Heart left ventricle (tissue), 16 donors: ENCODE measurements around the gene RIPOR1. TPM values are rescaled to one million over a fixed set of nuclear protein-coding genes. Genes with fewer than 3 reads are reported as not detected.
A peak's percentile ranks its signal among the peaks of the same experiment; 100 is the strongest.
"Not testable (repeated sequence)": the region's sequence is repeated elsewhere in the genome, so short reads cannot be mapped to it uniquely, and the experiment has no call there.

Experiments
- ATAC-seq, 4 donors: fragments of 200-7000 bp; cut with Tn5 transposase; one replicate each; pipeline ENCODE4 v1.9.1; 2020 to 2022; ENCODE audit warnings: moderate library complexity in 4 of 4, mild to moderate bottlenecking in 3 of 4, moderate number of reproducible peaks in 1 of 4
- DNase-seq, 5 donors: peaks; one replicate each; pipeline ENCODE4 v3.0.0-alpha.2; 2020
- H3K27ac ChIP-seq, 12 donors: fragments of 200-600 bp; sonication (generic) in 4 of 12; one replicate each; pipeline versions ENCODE4 v1.5.0 to v1.8.0; 2016 to 2022; ENCODE audit warnings: mild to moderate bottlenecking in 2 of 12
- H3K27me3 ChIP-seq, 9 donors: fragments of 200-600 bp; sonication (generic) in 2 of 9; one replicate each; pipeline versions ENCODE4 v1.5.1 to v1.8.0; 2016 to 2022; ENCODE audit warnings: mild to moderate bottlenecking in 3 of 9
- H3K36me3 ChIP-seq, 9 donors: fragments of 200-600 bp; sonication (generic) in 2 of 9; one replicate each; pipeline versions ENCODE4 v1.5.0 to v1.8.0; 2018 to 2022; ENCODE audit warnings: mild to moderate bottlenecking in 2 of 9
- H3K4me1 ChIP-seq, 12 donors: fragments of 200-600 bp; sonication (generic) in 4 of 12; one replicate each; pipeline versions ENCODE4 v1.5.0 to v1.8.0; 2016 to 2022; ENCODE audit warnings: mild to moderate bottlenecking in 3 of 12
- H3K4me3 ChIP-seq, 12 donors: fragments of 200-600 bp; sonication (generic) in 4 of 12; one replicate each; pipeline versions ENCODE4 v1.5.0 to v1.8.0; 2017 to 2022; ENCODE audit warnings: mild to moderate bottlenecking in 9 of 12, moderate library complexity in 4 of 12
- H3K9me3 ChIP-seq, 12 donors: fragments of 200-600 bp; sonication (generic) in 4 of 12; one replicate each; pipeline versions ENCODE4 v1.5.0 to v1.8.0; 2016 to 2022; ENCODE audit warnings: mild to moderate bottlenecking in 1 of 12
- CTCF ChIP-seq, 12 donors: fragments of 200-600 bp; sonication (generic) in 4 of 12; IDR thresholded peaks; one replicate each; pipeline versions ENCODE4 v1.5.0 to v1.8.0; 2018 to 2022; ENCODE audit warnings: antibody characterized with exemption in 12 of 12, mild to moderate bottlenecking in 5 of 12
- POLR2A ChIP-seq, 2 donors: fragments of 450-650 bp; IDR thresholded peaks; one replicate each; pipeline ENCODE4 v1.6.1; 2017; ENCODE audit warnings: antibody characterized with exemption in 2 of 2, mild to moderate bottlenecking in 2 of 2, moderate library complexity in 2 of 2
- WGBS, 4 donors: extraction: QIAGEN DNeasy Blood & Tissue Kit in 2 of 4; methylation state at CpG; one replicate each; pipeline versions ENCODE4 v1.1.5 to v1.1.7; 2013 to 2018; 5-methylcytosine and 5-hydroxymethylcytosine counted together
- intact Hi-C, 10 donors: fragments of 100-400 bp; cut with DNase I; formaldehyde crosslinking; loops; one replicate each; pipeline versions ENCODE4 v1.11.1 to v1.14.2; 2022
- polyA plus RNA-seq, 2 donors: library from polyadenylated mRNA; stranded (reverse); fragments of 200-250 nt; gene quantifications; one replicate each; pipeline ENCODE4 v1.2.3, GENCODE V29; 2013
- total RNA-seq, 9 donors: library from RNA; depleted of rRNA in 2 of 9; stranded (reverse); fragments of >200 nt in 2 of 9; fragmentation: NEBNext Ultra II Directional in 3 of 9; extraction: Animal tissue kit (Norgen Biotek cat#: 25700) in 3 of 9; gene quantifications; one replicate each; pipeline versions ENCODE4 v1.1.0 to v1.2.4, GENCODE V29; 2016 to 2023
- donor health status: ischemic (EF 13 %, LVEDD 7.1; RV severe dilation, severe dysfunction).
- donor health status: healthy with polysubstance abuse.
- donor health status: DM: no; HTN: yes; CAD: no.
- donor health status: DM: no; HTN: no; CAD: no.
- donor health status: ischemic (EF 25% LVEDD 6.9; RV normal size, moderate dysfunction).
- donor health status: ischemic (EF 25% LVEDD 5.7; RV mildly dilated, moderate dysfunction).
- donor health status: healthy.
- donor health status: DM: yes; HTN: yes; CAD: no.
- donor health status: ischemic (EF 35%, LVEDD 5.7; RV mildly dilated, moderate dysfunction).
- donor health status: nonischemic (EF 11% LVEDD 7.7; RV severe dilation, severe dysfunction).
- donor health status: DM: yes; HTN: yes; CAD: no.
- donor health status: PGD.
- donor health status: ischemic (EF 29% LVEDD 5.4; RV normal size, mild dysfunction).
- donor health status: nonischemic (EF 23%, LVEDD 6.1; RV moderate dilation, normal function).

The RIPOR1 gene
- total and polyA plus RNA-seq, 11 donors, result 40.7 to 156 (median 65.2) TPM

DNA sequence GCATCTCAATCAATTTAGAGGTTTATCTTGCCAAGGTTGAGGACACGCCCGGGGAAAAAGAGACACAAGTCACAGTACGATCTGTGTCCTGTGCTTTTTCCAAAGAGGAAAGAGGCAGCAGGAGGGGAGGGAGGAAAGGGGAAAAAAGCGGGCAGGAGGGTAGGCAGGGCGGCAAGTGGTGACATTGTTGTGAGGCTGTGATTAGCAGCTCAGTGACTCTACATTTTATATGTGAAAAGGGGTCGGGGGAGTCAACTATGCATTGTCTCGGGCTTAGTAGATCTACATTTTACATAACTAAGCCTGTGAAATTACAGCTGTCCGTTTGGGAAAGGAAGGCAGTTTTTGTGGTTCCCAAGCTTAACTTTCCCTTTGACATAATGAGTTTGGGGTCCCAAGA is 22.2 kb upstream of the RIPOR1 start:
- 63 to 73% (median 69%) methylated on average over 8 of the region's 8 CpGs for WGBS, 4 donors
- DNase-seq, result no peak
- TF ChIP-seq CTCF (IDR thresholded peaks at IDR 0.05) (no peak), POLR2A (IDR thresholded peaks at IDR 0.05) (no peak)
- Histone ChIP-seq H3K27me3 (no peaks in the 10 kb centered on the region), H3K27ac (peak overlapping the region in 1 of 12 donors; percentile 76), H3K4me1 (peaks cover 0 to 32% (median 4%) of the 10 kb centered on the region in 12 donors), H3K36me3 (peaks cover 0 to 4% (median 0%) of the 10 kb centered on the region in 9 donors), H3K9me3 (no peaks in the 10 kb centered on the region), H3K4me3 (no peak overlapping the region)
- no peak for ATAC-seq
- intact Hi-C loops, result no loop called here

- intact Hi-C loops, result no loop called here
- H3K27me3 ChIP-seq, result no peaks in the 10 kb centered on the region
Observed at GRCh38 chr16:67509016-67509415, 19.6 kb upstream of the RIPOR1 start.

GRCh38 chr16:67513892-67514291 is 14.7 kb upstream of the RIPOR1 start:
- H3K4me1 ChIP-seq, result peaks cover 0 to 26% (median 0%) of the 10 kb centered on the region in 12 donors

More at GRCh38 chr16:67509016-67509415, 19.6 kb upstream of the RIPOR1 start:
- H3K27ac ChIP-seq, result no peak overlapping the region
- no peaks in the 10 kb centered on the region for H3K9me3 ChIP-seq
- ATAC-seq (no peak), DNase-seq (no peak)
- WGBS, 4 donors, result 85 to 98% (median 92%) methylated on average over 4 of the region's 4 CpGs
- TF ChIP-seq POLR2A (IDR thresholded peaks at IDR 0.05) (no peak), CTCF (IDR thresholded peaks at IDR 0.05) (no peak)
- H3K4me1 ChIP-seq, result peaks cover 0 to 28% (median 4%) of the 10 kb centered on the region in 12 donors
- H3K4me3 ChIP-seq, result no peak overlapping the region
- H3K36me3 ChIP-seq, result peaks cover 0 to 4% (median 0%) of the 10 kb centered on the region in 9 donors

GRCh38 chr16:67514382-67514828 is 14.2 kb upstream of the RIPOR1 start:
- H3K27me3 ChIP-seq, result no peaks in the 10 kb centered on the region
- DNase-seq, result peak; percentile 77 to 90 (median 80)
- 10 to 14% (median 11%) methylated on average over 8 of the region's 8 CpGs for WGBS, 4 donors
- peak; percentile 59 to 83 (median 72) for TF ChIP-seq CTCF (IDR thresholded peaks at IDR 0.05)
- no peak for TF ChIP-seq POLR2A (IDR thresholded peaks at IDR 0.05)
- intact Hi-C loops, result loop anchor here in 7 of 10 donors (1.0 to 10.0 kb wide), 6 partner anchors 18 to 300 kb away; no protein-coding TSS in a partner anchor
- H3K9me3 ChIP-seq, result no peaks in the 10 kb centered on the region
- peaks cover 0 to 29% (median 0%) of the 10 kb centered on the region in 12 donors for H3K4me1 ChIP-seq
- peak; percentile 42 to 74 (median 62) for ATAC-seq
- no peaks in the 10 kb centered on the region for H3K36me3 ChIP-seq
- H3K27ac ChIP-seq, result no peak overlapping the region
- H3K4me3 ChIP-seq, result no peak overlapping the region

More at GRCh38 chr16:67513892-67514291, 14.7 kb upstream of the RIPOR1 start:
- ATAC-seq, H3K9me3 ChIP-seq, H3K4me3 ChIP-seq, H3K27ac ChIP-seq, H3K27me3 ChIP-seq, H3K36me3 ChIP-seq, DNase-seq: not testable (repeated sequence)
- intact Hi-C loops, result loop anchor here in 7 of 10 donors (1.0 to 10.0 kb wide), 7 partner anchors 17 to 301 kb away; no protein-coding TSS in a partner anchor
- WGBS, 4 donors, result 95 to 100% (median 96%) methylated on average over 1 of the region's 1 CpG
